MCF 10A (cell line): Measurements from ENCODE around the gene UBE2V1. TPM values are rescaled to one million over a fixed set of nuclear protein-coding genes. Genes with fewer than 3 reads are reported as not detected.
"Not testable (repeated sequence)": the region's sequence is repeated elsewhere in the genome, so short reads cannot be mapped to it uniquely, and the experiment has no call there.

Experiments used
- BruUV-seq: library from RNA; stranded (reverse); fragments of 400-500 nt; replicated peaks from 2 replicates; lab custom pipeline; 2021; lab: Mats Ljungman, UMichigan
- CTCF ChIA-PET: fragments of 300-600 bp; sonication (Branson Sonifier 250); formaldehyde crosslinking; extraction: SDS; loops from one replicate; lab custom pipeline; 2021; ENCODE audit warnings: antibody characterized with exemption, inconsistent platforms; lab: Yijun Ruan, JAX
- POLR2A ChIA-PET: fragments of 300-600, 350-650 bp; sonication (Branson Sonifier 250); formaldehyde crosslinking; extraction: SDS; loops from one replicate; lab custom pipeline; 2020; ENCODE audit warnings: antibody characterized with exemption, inconsistent platforms; lab: Yijun Ruan, JAX
- DNase-seq: peaks from one replicate; pipeline ENCODE4 v3.0.0-alpha.2; 2018; ENCODE audit not compliant: unreplicated experiment
- H3K27ac Mint-ChIP-seq: one replicate; pipeline ENCODE4 v1.8.0; 2022; ENCODE audit warnings: mild to moderate bottlenecking, low read depth, mixed read lengths; ENCODE audit not compliant: unreplicated experiment
- H3K27me3 Mint-ChIP-seq: one replicate; pipeline ENCODE4 v1.8.0; 2022; ENCODE audit warnings: mixed read lengths; ENCODE audit not compliant: insufficient read depth, unreplicated experiment
- H3K36me3 Mint-ChIP-seq: one replicate; pipeline ENCODE4 v1.8.0; 2022; ENCODE audit warnings: mild to moderate bottlenecking, moderate library complexity, mixed read lengths; ENCODE audit not compliant: insufficient read depth, unreplicated experiment
- H3K4me1 Mint-ChIP-seq: one replicate; pipeline ENCODE4 v1.8.0; 2022; ENCODE audit warnings: mixed read lengths; ENCODE audit not compliant: insufficient read depth, unreplicated experiment
- H3K4me3 Mint-ChIP-seq: one replicate; pipeline ENCODE4 v1.8.0; 2022; ENCODE audit warnings: mild to moderate bottlenecking, moderate library complexity, mixed read lengths; ENCODE audit not compliant: unreplicated experiment
- H3K9me3 Mint-ChIP-seq: one replicate; pipeline ENCODE4 v1.8.0; 2022; ENCODE audit warnings: mixed read lengths; ENCODE audit not compliant: unreplicated experiment
- intact Hi-C: fragments of 100-400 bp; cut with micrococcal nuclease; formaldehyde crosslinking; loops from 2 replicates; pipeline ENCODE4 v1.14.1; 2022
- total RNA-seq: library from RNA; stranded (reverse); gene quantifications from 2 replicates; pipeline ENCODE4 v1.2.3, GENCODE V29; 2022
- TF ChIP-seq, protein P1 (sequence below): fragments of 200-600 bp; IDR thresholded peaks from one replicate; pipeline ENCODE4 v1.8.0; 2022; ENCODE audit warnings: antibody characterized with exemption, mild to moderate bottlenecking; ENCODE audit not compliant: unreplicated experiment

Gene UBE2V1
- total RNA-seq, 1 experiment from 2014 or later = 99.5 TPM

DNA sequence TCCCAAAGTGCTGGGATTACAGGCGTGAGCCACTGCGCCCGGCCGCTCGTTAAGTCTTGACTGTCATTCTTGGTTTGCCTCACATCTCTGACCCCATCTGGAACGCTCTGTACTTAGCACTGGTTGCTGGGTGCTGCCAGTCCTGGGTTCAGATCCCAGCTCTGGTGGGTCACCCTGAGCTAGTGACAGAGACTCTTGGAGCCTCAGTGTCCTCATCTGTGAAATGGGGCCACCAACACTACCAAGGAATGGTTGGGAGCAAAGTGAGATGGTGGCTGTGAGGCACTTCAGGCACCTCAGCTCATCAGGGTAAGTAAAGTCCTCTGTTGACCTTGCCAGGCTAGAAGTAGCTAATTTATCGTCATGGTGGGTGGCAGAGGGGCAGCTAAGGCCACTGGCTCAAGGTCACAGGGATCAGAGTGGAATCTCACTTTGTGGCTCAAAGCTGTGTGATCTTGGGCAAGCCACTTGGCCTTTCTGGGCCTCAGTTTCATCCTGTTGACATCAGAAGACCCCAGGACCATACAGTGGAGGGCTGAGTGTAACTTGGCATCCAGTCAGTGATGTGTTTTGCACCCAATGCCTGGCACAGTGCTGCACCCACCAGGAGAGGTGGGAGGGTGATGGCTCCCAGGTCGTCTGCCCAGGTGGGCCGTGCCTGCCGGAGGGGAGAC, 46.7 kb downstream of the UBE2V1 start:
- Mint-ChIP-seq H3K9me3 (no peaks in the 10 kb centered on the region), H3K27ac (no peak overlapping the region), H3K4me1 (peaks cover 2% of the 10 kb centered on the region), H3K27me3 (no peaks in the 10 kb centered on the region), H3K4me3 (no peak overlapping the region), H3K36me3 (no peaks in the 10 kb centered on the region)
- ChIA-PET CTCF (interaction anchor here (0.6 to 17.9 kb wide), 6 partner anchors 8 to 114 kb away, joined by 3 to 582 read pairs (median 3); no protein-coding TSS in a partner anchor), POLR2A (no interaction called here)
- TF ChIP-seq, protein P1, sequence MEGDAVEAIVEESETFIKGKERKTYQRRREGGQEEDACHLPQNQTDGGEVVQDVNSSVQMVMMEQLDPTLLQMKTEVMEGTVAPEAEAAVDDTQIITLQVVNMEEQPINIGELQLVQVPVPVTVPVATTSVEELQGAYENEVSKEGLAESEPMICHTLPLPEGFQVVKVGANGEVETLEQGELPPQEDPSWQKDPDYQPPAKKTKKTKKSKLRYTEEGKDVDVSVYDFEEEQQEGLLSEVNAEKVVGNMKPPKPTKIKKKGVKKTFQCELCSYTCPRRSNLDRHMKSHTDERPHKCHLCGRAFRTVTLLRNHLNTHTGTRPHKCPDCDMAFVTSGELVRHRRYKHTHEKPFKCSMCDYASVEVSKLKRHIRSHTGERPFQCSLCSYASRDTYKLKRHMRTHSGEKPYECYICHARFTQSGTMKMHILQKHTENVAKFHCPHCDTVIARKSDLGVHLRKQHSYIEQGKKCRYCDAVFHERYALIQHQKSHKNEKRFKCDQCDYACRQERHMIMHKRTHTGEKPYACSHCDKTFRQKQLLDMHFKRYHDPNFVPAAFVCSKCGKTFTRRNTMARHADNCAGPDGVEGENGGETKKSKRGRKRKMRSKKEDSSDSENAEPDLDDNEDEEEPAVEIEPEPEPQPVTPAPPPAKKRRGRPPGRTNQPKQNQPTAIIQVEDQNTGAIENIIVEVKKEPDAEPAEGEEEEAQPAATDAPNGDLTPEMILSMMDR = no peak
- intact Hi-C loops = no loop called here
- no peak for DNase-seq
- no TSS peak for BruUV-seq

DNA sequence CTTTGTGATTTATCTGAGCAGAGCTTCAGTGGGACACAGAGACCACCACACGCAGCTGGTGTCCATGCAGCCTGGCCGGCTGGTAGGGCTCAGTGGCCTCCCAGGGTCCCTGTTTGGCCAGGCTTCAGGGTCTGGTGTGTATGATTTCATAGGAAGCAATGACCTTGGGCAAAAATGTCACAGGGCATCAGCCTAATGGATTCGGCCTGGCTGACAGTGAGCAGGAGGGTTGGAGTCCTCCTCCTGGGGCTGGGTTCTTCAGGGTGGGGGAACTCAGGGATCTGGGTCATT, 47.7 kb downstream of the UBE2V1 start:
- TF ChIP-seq, protein P1 = no peak
- POLR2A ChIA-PET = no interaction called here
- intact Hi-C loops = no loop called here
- DNase-seq = no peak
- Mint-ChIP-seq H3K4me3 (no peak overlapping the region), H3K36me3 (no peaks in the 10 kb centered on the region), H3K9me3 (no peaks in the 10 kb centered on the region), H3K27me3 (no peaks in the 10 kb centered on the region), H3K27ac (no peak overlapping the region), H3K4me1 (no peaks in the 10 kb centered on the region)
- CTCF ChIA-PET = interaction anchor here (0.6 to 17.9 kb wide), 3 partner anchors 90 to 316 kb away, joined by 3 to 582 read pairs (median 3); no protein-coding TSS in a partner anchor
- BruUV-seq = no TSS peak

DNA sequence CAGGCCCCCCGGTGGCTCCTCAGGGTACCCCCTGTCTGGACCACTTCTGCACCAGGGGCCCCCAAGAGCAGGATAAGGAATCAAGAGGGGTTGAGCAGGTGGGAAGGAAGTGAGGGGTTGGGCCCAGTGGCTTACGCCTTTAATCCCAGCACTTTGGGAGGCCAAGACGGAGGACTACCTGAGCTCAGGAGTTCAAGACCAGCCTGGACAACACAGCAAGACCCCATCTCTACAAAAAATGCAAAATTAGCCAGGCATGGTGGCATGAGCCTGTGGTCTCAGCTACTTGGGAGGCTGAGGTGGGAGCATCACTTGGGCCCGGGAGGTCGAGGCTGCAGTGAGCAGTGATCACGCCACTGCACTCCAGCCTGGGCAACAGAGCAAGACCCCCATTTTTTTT, 49.2 kb downstream of the UBE2V1 start:
- H3K27ac Mint-ChIP-seq, H3K9me3 Mint-ChIP-seq, intact Hi-C loops, DNase-seq, H3K36me3 Mint-ChIP-seq, H3K4me1 Mint-ChIP-seq, H3K4me3 Mint-ChIP-seq, H3K27me3 Mint-ChIP-seq, BruUV-seq: not testable (repeated sequence)
- POLR2A ChIA-PET = interaction anchor here (1.0 kb wide), 1 partner anchor 27 kb away, joined by 3 read pairs; no protein-coding TSS in a partner anchor
- CTCF ChIA-PET = interaction anchor here (0.5 to 17.9 kb wide), 6 partner anchors 20 to 98 kb away, joined by 3 to 582 read pairs (median 3); no protein-coding TSS in a partner anchor

DNA sequence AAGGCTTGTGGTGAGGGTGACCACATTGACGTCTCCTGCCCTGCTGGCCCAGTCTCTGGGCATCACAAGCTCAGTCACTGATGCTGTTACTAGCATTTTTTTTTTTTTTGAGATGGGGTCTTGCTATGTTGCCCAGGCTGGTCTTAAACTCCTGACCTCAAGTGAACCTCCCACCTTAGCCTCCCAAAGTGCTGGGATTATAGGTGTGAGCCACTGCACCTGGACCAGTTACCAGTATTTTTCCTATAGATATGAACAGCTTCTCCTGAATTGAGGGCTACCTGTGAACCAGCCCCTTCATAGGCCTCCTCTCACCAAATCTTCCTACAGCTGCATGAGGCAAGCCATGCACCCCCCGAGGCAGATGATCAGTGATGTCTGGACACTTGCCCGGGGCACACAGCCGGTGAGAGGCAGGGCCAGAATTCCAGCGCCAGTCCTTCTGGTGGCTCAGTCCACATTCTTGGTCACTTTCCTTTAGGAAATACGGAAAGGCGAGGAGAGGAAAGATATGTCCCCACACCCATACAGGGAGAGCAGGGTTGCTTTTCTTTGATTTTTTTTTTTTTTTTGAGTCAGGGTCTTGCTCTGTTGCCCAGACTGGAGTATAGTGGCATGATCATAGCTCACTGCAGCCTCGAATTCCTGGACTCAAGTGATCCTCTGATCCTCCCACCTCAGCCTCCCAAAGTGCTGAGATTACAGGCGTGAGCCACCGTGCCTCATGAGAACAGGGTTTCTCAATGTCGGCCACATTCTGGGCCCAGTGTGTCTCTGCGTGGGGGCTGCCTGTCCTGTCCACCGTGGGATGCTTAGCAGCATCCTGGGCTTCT, 50.7 kb downstream of the UBE2V1 start:
- no peaks in the 10 kb centered on the region for H3K36me3 Mint-ChIP-seq
- H3K4me3 Mint-ChIP-seq = no peak overlapping the region
- BruUV-seq = no TSS peak
- H3K27me3 Mint-ChIP-seq = no peaks in the 10 kb centered on the region
- H3K9me3 Mint-ChIP-seq = no peaks in the 10 kb centered on the region
- intact Hi-C loops = no loop called here
- TF ChIP-seq, protein P1 = no peak
- CTCF ChIA-PET = interaction anchor here (2.0 to 17.9 kb wide), 3 partner anchors 8 to 97 kb away, joined by 5 to 582 read pairs (median 50); no protein-coding TSS in a partner anchor
- no peak for DNase-seq
- no peak overlapping the region for H3K27ac Mint-ChIP-seq
- POLR2A ChIA-PET = interaction anchor here (0.7 to 0.8 kb wide), 2 partner anchors 28 to 50 kb away, joined by 3 read pairs; no protein-coding TSS in a partner anchor
- no peaks in the 10 kb centered on the region for H3K4me1 Mint-ChIP-seq
